HG02943 (cell line): ENCODE measurements around the gene C1QTNF5.
"Not testable (repeated sequence)": the region's sequence is repeated elsewhere in the genome, so short reads cannot be mapped to it uniquely, and the experiment has no call there.

ENCODE experiments used
- ATAC-seq: cut with Tn5 transposase; IDR thresholded peaks from one replicate; pipeline ENCODE4 v1.9.1; 2021; ENCODE audit warnings: mild to moderate bottlenecking, low read depth, moderate library complexity; ENCODE audit not compliant: unreplicated experiment

The C1QTNF5 gene, protein sequence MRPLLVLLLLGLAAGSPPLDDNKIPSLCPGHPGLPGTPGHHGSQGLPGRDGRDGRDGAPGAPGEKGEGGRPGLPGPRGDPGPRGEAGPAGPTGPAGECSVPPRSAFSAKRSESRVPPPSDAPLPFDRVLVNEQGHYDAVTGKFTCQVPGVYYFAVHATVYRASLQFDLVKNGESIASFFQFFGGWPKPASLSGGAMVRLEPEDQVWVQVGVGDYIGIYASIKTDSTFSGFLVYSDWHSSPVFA

DNA sequence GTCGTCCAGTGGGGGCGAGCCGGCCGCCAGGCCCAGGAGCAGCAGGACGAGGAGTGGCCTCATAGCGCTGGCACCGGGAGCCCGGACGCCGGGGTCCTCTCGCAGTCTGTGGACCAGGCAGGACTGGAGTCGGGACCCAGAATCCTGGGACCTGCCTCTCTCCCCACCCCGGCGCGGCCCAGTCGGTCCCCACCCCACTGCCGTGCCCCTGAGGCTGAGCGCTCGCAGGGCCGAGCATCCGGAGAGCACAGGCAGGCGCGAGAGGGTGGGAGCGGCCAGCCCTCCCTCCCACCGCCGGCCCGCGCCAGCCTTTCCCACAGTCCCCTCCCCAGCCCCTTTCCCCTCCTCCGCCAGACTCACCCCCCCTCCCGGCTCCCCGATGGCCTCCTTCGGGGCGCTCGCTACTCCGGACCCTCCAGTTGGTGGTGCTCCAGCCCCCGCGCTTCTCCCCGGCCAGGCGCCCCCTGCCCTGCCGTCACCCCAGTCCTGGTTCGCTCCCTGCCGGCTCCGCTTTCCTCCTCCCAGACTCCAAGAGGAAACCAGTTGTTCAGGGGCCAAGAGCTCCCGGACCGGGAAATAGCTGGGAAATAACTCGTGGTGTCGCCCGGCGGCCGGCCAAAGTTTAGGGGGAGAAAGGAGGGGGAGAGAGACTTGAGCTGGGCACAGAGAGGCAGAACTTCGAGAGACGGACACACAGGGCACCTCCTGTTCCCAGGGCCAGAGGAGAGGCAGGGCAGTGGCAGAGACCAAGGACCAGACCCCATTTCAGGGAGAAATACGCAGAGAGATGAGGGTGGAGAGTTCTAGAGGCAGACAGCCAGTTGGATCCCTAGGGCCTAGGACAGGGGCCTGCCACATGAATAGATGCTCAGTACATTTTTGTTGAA is at the start of gene C1QTNF5:
Gene C1QTNF5, minus strand, starts transcription at position 549 of the 887 bp plus-strand sequence. Its CDS starts 486 bp downstream, at position 63.
- ATAC-seq: no peak

DNA sequence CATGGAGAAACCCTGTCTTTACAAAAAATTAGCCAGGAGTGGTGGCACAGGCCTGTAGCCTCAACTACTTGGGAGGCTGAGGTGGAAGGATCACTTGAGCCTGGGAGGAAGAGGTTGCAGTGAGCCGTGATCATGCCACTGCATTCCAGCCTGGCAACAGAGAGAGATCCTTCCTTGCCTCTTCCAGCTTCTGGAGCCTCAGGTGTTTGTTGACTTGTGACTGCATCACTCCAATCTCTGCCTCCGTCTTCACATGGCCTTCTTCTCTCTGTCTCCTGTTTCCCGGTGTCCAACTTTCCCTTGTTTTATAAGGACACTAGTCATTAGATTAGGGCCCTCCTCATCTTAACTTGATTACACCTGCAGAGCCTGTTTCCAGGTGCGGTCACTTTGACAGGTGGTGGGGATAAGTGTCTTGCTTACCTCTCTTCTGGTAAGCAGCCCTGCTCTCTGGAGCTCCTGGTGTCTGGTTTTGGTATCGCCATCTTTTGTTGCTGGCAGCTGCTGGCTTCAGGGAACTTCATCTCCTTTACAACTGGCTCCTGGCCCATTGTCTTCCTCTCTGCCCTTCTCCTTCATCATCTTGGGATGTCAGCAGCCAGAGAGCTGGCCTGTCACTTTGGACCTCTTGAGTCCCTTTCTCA is 49.0 kb upstream of the C1QTNF5 start:
- no peak for ATAC-seq

DNA sequence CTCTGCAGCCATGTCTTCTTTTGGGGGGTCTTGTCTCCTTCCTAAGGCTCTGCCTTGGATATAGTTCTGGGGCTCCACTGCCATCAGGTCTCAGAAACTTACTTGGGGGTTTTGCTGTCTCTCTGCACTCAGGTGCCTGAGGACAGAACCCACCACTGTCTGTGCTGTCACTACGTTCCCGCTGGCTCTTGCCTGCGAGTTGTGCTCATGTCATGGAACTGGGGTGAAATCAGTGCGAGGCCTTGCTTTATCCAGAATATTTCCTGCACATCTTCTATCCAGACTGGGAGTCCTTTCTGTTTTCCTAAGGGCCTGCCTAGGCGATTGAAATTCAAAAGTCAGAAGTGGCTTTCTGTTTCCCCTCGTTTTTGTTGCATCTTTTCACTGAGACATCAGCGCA is 47.4 kb upstream of the C1QTNF5 start:
- ATAC-seq: no peak

DNA sequence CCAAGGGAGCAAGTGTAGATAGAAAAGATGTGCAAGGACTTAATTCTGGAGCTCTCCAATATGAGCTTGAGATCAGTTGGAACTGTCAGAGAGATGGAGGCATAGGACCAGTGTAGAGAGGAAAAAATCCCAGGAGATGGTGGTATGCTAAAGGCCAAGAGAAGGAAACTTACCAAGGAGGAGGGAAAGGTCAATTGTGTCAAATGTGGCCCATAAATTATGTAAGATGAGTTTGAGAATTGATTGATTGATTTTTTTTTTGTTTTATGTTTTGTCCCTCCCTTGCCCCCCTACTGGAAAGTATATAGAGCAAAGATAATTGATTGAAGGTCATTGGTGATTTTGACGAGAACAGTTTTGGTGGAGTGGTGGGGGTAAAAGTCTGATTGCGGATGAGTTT is 43.6 kb upstream of the C1QTNF5 start:
- ATAC-seq: no peak

DNA sequence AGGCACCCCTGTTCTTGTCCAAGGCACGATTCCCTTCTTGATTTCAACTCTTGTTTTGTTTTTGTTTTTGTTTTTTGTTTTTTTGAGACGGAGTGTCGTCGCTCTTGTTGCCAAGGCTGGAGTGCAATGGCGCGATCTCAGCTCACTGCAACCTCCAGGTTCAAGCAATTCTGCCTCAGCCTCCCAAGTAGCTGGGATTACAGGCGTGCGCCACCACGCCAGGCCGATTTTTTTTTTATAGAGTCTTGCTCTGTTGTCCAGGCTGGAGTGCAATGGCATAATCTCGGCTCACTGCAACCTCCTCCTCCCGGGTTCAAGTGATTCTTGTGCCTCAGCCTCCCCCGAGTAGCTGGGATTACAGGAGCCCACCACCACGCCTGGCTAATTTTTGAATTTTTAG is 41.8 kb upstream of the C1QTNF5 start:
- ATAC-seq: not testable (repeated sequence)

DNA sequence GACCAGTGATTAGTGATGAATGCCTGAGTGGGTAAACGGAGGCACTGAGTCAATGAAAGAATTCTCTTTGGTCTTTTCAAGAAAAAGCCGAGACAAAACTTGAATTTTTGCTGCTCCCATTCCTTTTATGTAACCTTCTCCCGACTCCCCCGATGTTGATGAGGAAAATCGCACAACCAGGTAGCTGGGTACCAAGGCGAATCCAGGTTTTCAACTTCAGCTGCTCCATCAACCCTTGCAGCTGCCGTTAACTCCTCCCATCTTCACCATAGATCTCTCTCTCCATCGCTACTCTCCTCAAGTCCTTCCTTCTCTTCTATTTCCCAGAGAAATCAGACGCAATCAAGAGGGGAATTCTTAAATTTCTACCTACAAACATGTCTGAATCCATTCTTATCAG is 41.4 kb upstream of the C1QTNF5 start:
- no peak for ATAC-seq

DNA sequence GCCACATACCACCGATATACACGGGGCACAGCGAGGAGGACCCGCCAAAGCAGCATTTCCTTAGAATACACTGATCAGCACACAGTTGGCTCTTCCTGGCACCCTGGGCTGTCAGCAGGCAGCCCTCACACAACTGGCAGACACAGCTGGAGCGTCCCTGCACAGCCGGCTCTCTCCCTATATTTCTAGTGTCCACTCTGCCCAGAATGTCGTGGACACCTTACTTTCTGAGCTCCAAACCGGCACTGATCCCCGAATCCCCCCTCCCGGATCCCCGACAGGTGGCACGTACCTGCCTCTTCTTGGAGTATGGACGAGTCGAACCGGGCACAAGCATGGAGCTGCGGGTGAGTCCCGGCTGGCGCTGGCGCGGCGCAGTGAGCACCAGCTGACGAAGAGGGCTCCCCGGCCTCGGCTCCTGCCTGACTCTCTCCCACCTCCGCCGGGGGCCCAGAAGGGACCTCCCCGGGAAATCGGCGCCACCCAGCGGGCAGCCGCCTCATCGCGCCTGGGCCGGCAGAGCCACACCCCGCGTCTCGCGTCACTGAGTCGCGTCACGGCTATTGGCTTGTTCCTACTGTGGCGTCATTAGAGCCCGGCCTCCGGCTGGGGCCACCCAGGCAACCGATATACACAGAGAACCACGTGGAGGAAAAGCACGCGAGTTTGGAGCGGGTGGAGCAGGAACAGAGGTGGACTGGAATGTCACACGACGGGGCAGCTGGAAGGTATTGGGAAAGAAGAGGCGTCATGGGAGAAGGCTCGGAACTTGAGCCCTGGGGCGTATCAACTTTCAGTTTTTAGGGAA is 40.7 kb upstream of the C1QTNF5 start, which contains the start of gene USP2:
Gene USP2, minus strand, starts transcription at position 510 of the 808 bp plus-strand sequence. CDS start 8,210 bp downstream, outside the sequence.
- ATAC-seq: peak; percentile 93

DNA sequence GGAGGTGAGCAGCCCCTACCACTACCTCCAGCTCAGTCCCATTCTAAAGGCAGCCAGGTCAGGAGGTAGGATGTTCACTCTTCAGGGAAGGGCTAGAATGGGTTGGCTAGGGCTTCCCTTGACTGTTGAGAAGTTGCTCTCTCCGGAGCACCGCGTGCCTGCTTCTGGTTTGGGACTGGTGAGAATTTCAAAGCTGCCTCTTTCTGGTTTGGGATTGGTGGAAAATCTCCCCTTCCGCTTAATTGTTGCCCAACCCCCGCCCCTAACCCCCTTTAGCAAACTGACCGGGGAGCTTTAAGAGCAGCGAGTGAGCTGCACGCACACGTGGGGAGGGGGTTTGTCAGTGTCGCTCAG is 40.1 kb upstream of the C1QTNF5 start:
- no peak for ATAC-seq

DNA sequence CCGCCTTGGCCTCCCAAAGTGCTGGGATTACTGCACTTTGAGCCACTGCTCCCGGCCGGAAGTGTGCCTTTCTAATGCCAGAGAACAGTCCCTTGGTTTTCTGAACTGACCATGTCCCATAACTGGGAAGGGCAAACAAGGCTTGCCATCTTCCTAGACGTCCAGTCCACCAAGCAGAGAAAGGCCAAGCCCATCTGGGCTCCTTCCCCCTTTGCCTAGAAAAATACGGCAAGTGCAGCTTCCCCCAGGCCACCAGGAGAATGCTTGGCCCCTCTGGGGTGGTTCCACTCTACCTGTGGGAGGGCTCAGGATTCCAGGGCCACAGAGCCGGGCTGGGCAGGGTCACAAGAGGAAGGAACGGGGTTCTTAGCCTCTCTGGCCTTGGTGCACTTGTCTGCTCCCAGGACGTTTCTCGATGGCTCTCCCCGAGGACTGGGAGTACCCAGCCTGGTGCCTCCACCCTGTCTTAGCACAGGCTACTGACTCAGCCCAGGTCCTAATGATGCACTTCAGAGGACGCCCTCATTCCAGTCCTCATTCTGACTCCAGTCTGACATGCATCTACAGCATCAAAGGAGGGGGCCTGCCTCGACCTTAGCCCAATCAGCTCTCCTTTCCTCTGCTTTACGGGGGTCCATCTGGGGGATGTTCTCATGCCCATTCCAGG is 39.6 kb upstream of the C1QTNF5 start:
- no peak for ATAC-seq

DNA sequence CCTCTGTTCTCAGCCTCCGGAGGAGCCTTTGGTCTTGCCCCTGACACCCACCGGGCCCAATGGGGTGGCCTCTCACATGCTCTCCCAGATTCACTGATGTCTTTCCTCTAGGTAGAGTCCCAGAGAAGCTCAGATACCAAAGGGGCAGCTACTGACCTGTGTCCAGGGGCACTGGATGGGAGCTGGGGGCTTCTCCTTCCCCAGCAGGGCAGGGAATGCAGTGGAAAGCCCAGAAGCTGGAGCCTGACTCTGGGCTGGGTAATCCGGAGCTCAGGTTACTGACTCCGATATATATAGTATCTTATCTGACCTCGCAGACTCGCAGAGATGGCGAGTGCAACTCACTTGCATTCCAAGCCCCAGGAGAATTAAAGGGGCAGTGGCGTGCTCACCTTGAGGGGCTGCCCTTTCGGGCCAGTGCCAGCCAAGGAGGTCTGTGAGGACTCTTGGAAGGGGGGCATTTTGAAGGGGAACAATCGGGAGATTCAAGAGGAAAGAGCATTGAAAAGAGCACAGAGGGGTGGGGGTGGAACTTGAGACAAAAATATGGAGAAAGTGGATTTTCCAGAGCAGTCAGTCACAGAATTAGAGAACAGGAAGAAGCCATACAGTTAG is 38.3 kb upstream of the C1QTNF5 start:
- ATAC-seq: no peak

DNA sequence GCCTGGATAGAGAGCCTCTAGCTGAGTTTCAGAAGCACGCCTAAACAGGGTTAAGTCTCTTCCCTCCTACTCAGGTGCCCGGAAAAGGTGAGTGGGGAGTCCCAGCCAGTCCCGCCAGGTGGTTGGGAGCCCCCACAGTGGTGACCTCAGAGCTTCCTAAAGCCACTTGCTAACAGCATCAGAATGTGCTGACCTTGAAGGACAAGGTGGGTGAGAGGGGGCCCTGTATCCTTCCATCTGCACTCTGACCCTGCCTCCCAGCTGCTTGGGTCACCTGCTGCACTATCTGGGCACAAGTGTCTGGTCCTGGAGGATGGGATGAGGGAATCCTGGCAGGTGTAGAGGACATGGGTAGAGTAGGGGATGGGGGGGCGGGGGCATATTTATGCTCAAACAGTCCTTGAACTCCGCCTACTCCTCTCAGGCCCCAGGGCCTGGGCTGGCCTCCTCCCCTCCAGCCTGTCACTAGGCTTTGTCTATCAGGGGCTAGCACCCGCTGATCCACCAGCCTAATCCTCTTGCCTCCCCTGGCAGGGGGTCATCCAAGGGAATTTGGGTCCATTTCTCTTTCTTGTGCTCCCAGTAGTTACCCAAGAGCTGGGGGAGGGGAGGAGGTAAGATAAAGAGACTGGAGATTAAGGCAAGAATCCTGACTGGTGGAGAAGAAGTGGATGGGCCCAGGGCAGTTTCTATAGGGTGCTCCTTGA is 37.4 kb upstream of the C1QTNF5 start:
- ATAC-seq: no peak

DNA sequence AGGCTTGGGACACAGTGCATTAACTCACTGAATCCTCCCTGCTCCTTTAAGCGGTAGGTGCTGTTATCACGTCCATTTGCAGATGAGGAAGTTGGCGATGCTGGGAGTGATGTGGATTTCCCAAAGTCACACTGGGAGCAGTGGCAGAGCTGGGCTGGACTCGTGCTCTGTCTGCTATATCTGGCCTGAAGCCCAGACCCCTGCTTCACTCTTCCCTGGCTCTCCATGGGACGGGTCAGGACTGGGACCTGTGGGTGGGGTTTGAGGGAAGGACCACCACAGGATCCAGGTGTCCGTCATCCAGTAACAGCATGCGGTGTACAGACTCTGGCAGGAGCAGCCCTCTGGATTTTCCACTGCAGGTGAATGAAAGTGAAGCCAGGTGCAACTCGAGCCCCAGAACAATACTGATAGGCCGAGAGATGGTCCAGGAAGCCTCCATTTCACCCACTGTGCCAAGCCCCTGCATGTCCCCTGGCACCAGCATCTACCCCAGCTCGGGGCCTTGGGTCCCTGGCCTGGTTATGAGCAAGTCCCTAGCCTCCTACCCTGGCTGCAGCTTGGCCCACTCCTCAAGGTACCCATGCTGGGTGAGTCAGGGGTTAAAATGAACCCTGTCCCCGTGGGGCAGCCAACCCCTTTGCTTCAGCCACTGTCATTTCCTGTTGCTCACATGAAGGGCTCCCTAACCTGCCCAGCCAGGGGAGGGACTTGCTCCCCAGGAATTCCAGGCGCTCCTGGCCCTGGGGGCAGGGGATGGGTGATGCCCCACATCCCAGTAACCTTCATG is 36.6 kb upstream of the C1QTNF5 start:
- ATAC-seq: no peak

DNA sequence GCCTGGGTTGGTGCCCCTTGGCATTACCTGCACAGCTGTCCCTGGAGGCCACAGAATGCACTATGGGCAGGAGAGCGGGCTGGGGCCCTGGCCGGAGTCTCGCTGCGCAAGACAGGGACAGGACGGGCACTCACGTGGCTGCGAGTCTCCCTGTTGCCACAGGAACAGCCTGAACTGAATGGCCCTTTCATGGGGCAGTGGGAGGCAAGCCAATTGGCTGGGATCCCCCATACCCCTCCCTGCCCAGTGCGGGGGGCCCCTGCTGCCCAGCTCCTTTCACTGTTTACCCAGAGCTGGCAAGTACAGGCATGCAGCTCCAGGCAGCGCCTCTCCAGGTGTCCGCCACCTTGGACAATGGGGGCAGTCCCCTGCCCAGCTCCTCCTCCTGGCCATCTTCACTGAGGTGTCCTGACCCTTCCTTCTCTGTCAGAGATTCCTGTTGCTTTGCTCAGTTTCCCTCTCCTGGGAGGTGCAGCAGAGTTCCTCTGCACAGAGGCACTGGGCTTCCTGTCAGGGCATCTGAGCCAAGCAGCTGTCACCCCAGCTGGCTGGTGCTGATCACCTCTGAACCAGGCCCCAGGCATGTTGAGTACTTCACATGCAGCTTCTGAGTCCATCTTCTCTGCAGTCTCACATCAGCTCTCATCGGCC is 35.6 kb upstream of the C1QTNF5 start:
- ATAC-seq: no peak

DNA sequence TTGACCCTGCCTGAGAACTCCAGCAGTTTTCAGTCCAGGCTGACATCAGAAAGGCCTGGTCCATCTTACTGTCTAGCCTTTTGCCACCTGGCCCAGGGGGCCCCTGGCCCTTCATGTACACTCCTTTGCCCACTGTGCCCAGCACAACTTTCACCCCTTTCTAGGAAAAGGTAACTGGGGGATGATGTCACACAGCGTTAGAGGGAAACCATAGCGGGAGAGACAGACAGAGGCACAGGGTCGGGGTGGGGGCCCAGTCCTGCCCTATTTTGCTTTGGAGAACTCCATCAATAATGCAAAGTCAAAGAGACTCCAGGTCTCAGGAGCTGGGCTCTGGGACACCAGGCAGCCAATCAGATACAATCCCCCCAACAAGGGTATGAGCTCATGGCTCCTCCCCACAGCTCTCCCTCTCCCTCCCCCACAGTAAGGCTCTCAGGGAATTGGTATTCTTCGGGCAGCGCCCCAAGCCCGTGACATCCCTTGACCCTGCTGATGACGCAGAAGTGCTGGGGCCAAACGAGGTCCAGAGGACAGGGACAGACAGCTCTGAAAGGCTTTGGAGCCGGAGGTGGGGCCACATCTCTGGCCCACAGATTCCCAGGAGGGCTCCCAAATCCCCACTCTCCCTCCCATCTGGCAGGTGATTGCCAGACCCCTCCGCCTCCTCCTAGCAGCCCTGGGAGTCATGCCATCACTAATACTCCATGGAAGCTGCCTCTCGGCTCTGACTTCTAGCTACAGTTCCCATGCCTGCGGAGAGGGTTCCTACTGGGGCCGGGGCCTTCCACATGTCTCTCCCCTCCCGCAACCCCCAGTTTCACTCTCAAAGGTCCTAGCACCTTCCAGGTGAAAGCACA is 34.9 kb upstream of the C1QTNF5 start:
- no peak for ATAC-seq

DNA sequence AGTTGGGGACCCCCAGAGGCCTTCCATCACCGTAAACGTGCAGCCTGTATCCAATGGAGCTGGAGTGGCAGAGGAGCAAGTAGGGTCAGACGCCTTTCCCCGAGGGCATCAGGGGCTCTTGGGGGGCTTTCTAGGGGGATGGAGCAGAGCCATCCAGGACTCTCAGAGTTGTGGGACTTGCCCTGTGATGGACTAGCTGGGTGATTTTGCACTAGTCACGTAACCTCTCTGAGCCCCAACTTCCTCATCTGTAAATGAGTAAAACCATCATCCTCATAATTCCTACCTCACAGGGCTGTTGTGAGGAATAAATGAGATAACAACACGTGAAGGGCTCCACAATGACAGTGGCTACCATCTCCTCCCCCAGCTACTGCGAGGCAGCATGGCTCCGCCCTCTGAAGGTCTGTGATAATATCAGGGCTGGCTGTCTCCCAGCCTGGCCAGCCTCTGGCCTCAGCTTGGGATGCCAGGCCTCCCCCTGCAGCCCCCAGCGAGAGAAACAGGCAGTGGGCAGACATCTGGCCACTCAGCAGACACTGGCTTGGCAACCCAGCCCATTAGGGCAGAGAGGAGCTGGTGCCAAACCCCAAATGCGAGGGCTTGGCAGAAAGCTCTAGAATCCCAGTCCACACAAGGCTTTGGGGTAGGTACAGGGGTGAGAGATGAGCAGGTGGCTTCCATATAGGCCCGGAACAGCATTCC is 34.1 kb upstream of the C1QTNF5 start:
- no peak for ATAC-seq
